ENCODE measurements around the gene SCN8A. TPM values are rescaled to one million over a fixed set of nuclear protein-coding genes. Genes with fewer than 3 reads are reported as not detected.

SCN8A gene
- total RNA-seq, 1 donor from 2014 or later: 2.7 TPM

GRCh38 chr12:51675071-51675803 is 84.2 kb downstream of the SCN8A start:
- no peak overlapping the region for H3K27ac Mint-ChIP-seq
- no peaks in the 10 kb centered on the region for H3K36me3 Mint-ChIP-seq
- TF ChIP-seq CTCF (IDR thresholded peaks at IDR 0.05; ENCODE audit: unreplicated experiment): no peak
- H3K9me3 Mint-ChIP-seq: no peaks in the 10 kb centered on the region
- no peak for DNase-seq (ENCODE audit: low spot score in 2 of 2, unreplicated experiment in 2 of 2)
- H3K4me1 Mint-ChIP-seq: peaks cover 21% of the 10 kb centered on the region
- no peaks in the 10 kb centered on the region for H3K27me3 Mint-ChIP-seq (ENCODE audit: low read depth)
- no peak overlapping the region for H3K4me3 Mint-ChIP-seq

GRCh38 chr12:51676875-51677274 is 85.8 kb downstream of the SCN8A start:
- no peak for DNase-seq (ENCODE audit: low spot score in 2 of 2, unreplicated experiment in 2 of 2)
- H3K27me3 Mint-ChIP-seq (ENCODE audit: low read depth): no peaks in the 10 kb centered on the region
- TF ChIP-seq CTCF (IDR thresholded peaks at IDR 0.05; ENCODE audit: unreplicated experiment): no peak
- no peak overlapping the region for H3K27ac Mint-ChIP-seq
- H3K9me3 Mint-ChIP-seq: no peaks in the 10 kb centered on the region
- no peaks in the 10 kb centered on the region for H3K36me3 Mint-ChIP-seq
- no peak overlapping the region for H3K4me3 Mint-ChIP-seq
- peaks cover 18% of the 10 kb centered on the region for H3K4me1 Mint-ChIP-seq

DNA sequence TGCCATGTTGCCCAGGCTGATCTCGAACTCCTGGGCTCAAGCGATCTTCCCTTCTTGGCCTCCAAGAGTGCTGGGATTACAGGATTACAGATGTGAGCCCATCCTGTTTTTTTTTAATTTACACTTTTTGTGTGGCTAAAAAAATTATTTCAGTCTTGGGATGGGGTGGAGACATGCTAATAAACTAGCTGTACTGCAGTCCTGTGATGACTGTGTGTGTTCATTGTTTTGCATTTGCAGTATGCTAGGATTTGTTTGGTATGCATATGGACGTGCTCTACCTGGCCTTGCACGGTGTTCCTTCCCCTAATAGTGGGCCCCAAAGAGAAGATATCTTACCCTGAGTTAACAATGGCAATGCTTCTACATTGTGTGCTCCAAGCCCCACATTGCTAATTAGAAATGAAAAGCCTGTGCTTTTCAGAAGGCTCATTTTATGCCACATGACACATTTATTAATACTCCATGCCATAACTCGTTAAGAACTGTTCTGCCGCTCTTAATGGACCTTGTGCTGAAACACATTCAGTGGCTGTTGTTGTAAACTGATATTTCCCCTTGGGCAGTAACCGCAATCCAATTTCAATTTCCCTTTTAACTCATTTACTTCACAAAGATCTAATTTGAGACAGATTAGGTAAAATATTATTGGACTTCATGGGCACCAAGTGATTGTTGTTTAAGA is 86.4 kb downstream of the SCN8A start:
- peaks cover 13% of the 10 kb centered on the region for H3K4me1 Mint-ChIP-seq
- H3K4me3 Mint-ChIP-seq: no peak overlapping the region
- no peaks in the 10 kb centered on the region for H3K36me3 Mint-ChIP-seq
- no peaks in the 10 kb centered on the region for H3K9me3 Mint-ChIP-seq
- H3K27ac Mint-ChIP-seq: no peak overlapping the region
- H3K27me3 Mint-ChIP-seq (ENCODE audit: low read depth): no peaks in the 10 kb centered on the region
- TF ChIP-seq CTCF (IDR thresholded peaks at IDR 0.05; ENCODE audit: unreplicated experiment): no peak
- no peak for DNase-seq (ENCODE audit: low spot score in 2 of 2, unreplicated experiment in 2 of 2)

DNA sequence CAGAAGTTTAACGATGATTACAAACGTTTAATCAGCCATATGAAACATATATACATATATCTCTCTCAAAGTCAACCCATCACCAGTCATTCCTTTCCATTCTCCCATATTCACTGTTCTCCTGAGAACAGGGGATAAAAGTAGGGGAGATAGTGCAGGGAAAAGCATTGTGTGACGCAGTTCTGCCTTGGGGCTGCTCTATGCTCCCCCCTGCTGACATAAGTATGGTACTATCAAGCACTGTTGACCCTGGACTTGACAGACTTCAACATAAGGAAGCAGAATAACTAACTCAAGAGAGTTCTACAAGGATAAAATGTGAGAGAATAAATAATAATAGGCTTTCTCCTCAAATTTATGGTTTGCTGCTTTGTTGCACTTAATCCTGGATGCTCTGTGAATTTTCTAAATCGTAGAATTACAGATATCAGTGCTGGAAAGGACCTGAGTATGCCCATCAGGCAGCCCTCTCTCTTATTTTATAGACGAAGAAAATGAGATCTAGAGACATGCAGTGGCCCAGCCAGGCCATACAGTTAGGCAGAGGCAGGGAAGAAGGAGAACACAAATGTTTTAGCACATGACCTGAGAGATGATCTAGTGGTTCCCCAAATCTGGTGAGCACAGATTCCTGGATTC is 87.2 kb downstream of the SCN8A start:
- Mint-ChIP-seq H3K4me3 (no peak overlapping the region), H3K4me1 (peaks cover 13% of the 10 kb centered on the region), H3K9me3 (no peaks in the 10 kb centered on the region), H3K27me3 (ENCODE audit: low read depth) (no peaks in the 10 kb centered on the region), H3K27ac (no peak overlapping the region), H3K36me3 (no peaks in the 10 kb centered on the region)
- peak; percentile 42 for TF ChIP-seq CTCF (IDR thresholded peaks at IDR 0.05; ENCODE audit: unreplicated experiment)
- DNase-seq (ENCODE audit: low spot score in 2 of 2, unreplicated experiment in 2 of 2): no peak

GRCh38 chr12:51682981-51683380 is 91.9 kb downstream of the SCN8A start:
- Mint-ChIP-seq H3K27me3 (ENCODE audit: low read depth) (no peaks in the 10 kb centered on the region), H3K36me3 (no peaks in the 10 kb centered on the region), H3K27ac (no peak overlapping the region), H3K4me3 (no peak overlapping the region), H3K9me3 (no peaks in the 10 kb centered on the region), H3K4me1 (peaks cover 18% of the 10 kb centered on the region)
- no peak for DNase-seq (ENCODE audit: low spot score in 2 of 2, unreplicated experiment in 2 of 2)
- TF ChIP-seq CTCF (IDR thresholded peaks at IDR 0.05; ENCODE audit: unreplicated experiment): no peak
